Panc1 (cell line): ENCODE measurements around the gene SPATS2L. TPM values are rescaled to one million over a fixed set of nuclear protein-coding genes. Genes with fewer than 3 reads are reported as not detected.

Experiments used
- ATAC-seq: fragments of 200-7000 bp; cut with Tn5 transposase; 2 replicates; pipeline ENCODE4 v1.9.1; 2020; ENCODE audit warnings: mild to moderate bottlenecking, moderate library complexity
- BruUV-seq: library from RNA; stranded (reverse); fragments of 400-500 nt; replicated peaks from 2 replicates; lab custom pipeline; 2021; lab: Mats Ljungman, UMichigan
- CTCF ChIA-PET: fragments of 300-600 bp; sonication (Branson Sonifier 250); formaldehyde crosslinking; loops from one replicate; lab custom pipeline; 2022; ENCODE audit warnings: antibody characterized with exemption; lab: Charles Lee
- POLR2A ChIA-PET: fragments of 300-600 bp; sonication (Branson Sonifier 250); formaldehyde crosslinking; loops from one replicate; lab custom pipeline; 2022; ENCODE audit warnings: antibody characterized with exemption; lab: Charles Lee
- DNase-seq: peaks from one replicate; pipeline ENCODE4 v3.0.0-alpha.2; 2010; ENCODE audit warnings: low read depth, low spot score
- H3K27ac ChIP-seq: 2 replicates; pipeline ENCODE4 v1.5.1; 2011; ENCODE audit warnings: mild to moderate bottlenecking, low read length, inconsistent platforms
- H3K27me3 ChIP-seq: fragments of 200-500 bp; sonication (Bioruptor generic); 2 replicates; pipeline ENCODE4 v1.6.0; 2014; ENCODE audit warnings: low read length, inconsistent platforms; ENCODE audit not compliant: control insufficient read depth, insufficient read depth
- H3K36me3 ChIP-seq: fragments of 200-500 bp; sonication (Bioruptor generic); 2 replicates; pipeline ENCODE4 v1.5.1; 2014; ENCODE audit warnings: inconsistent platforms, mild to moderate bottlenecking, low read length, moderate library complexity; ENCODE audit not compliant: control insufficient read depth, insufficient read depth
- H3K4me1 ChIP-seq: 2 replicates; pipeline ENCODE4 v1.5.1; 2011; ENCODE audit warnings: inconsistent platforms, mild to moderate bottlenecking, low read length, moderate library complexity; ENCODE audit not compliant: control insufficient read depth, insufficient read depth
- H3K4me3 ChIP-seq, 2 experiments: 2 replicates each; pipeline ENCODE4 v1.5.1; 2011 to 2012; ENCODE audit warnings: low read depth in 2 of 2, low read length in 2 of 2, mild to moderate bottlenecking in 2 of 2, inconsistent platforms in 1 of 2, moderate library complexity in 1 of 2
- H3K9me3 ChIP-seq: fragments of 200-500 bp; sonication (Bioruptor generic); 2 replicates; pipeline ENCODE4 v1.5.1; 2014; ENCODE audit warnings: low read depth, mild to moderate bottlenecking, inconsistent platforms, low read length, moderate library complexity; ENCODE audit not compliant: control insufficient read depth, insufficient read depth
- POLR2AphosphoS5 ChIP-seq: IDR thresholded peaks from 2 replicates; pipeline ENCODE4 v1.6.1; 2012; ENCODE audit warnings: mild to moderate bottlenecking, low read depth, low read length, moderate library complexity
- SIN3A ChIP-seq: IDR thresholded peaks from 2 replicates; pipeline ENCODE4 v1.6.1; 2012; ENCODE audit warnings: low read depth, mild to moderate bottlenecking, low read length, moderate library complexity, borderline replicate concordance; ENCODE audit not compliant: insufficient read depth
- TCF7L2 ChIP-seq: IDR thresholded peaks from 2 replicates; pipeline ENCODE4 v1.6.1; 2011; ENCODE audit warnings: mild to moderate bottlenecking, low read depth, low read length, inconsistent platforms
- in situ Hi-C: cut with HindIII; loops from 2 replicates; pipeline ENCODE4 v1.10.0; 2016; ENCODE audit warnings: low sequenced_read_pairs, low pct_unique_long_range_greater_than_20kb
- intact Hi-C: fragments of 100-400 bp; cut with micrococcal nuclease; formaldehyde crosslinking; loops from one replicate; pipeline ENCODE4 v1.10.0; 2022; ENCODE audit not compliant: unreplicated experiment
- total RNA-seq: library from RNA; stranded (reverse); gene quantifications from one replicate; pipeline ENCODE4 v1.2.1, GENCODE V29; 2021; ENCODE audit not compliant: unreplicated experiment
- TF ChIP-seq, protein P1 (sequence below), 2 experiments: IDR thresholded peaks; 2 replicates each; pipeline ENCODE4 v1.6.1; 2011 to 2012; ENCODE audit warnings: low read depth in 2 of 2, control low read depth in 1 of 2, low read length in 1 of 2, mild to moderate bottlenecking in 1 of 2, moderate library complexity in 1 of 2; ENCODE audit not compliant: insufficient read depth in 1 of 2
- TF ChIP-seq, protein P2 (sequence below): fragments of 450-650 bp; IDR thresholded peaks from 2 replicates; pipeline ENCODE4 v1.5.1; 2017; ENCODE audit warnings: mild to moderate bottlenecking

The SPATS2L gene
- total RNA-seq, 1 experiment from 2014 or later: 282 TPM

- ChIA-PET CTCF (no interaction called here), POLR2A (interaction anchor here (0.5 kb wide), 1 partner anchor 18 kb away, joined by 8 read pairs; no protein-coding TSS in a partner anchor)
- in situ Hi-C loops (no loop called here), intact Hi-C loops (no loop called here)
- ATAC-seq: no peak
- BruUV-seq: no TSS peak
- TF ChIP-seq SIN3A: no peak
- DNase-seq: no peak
- peaks cover 51% of the 10 kb centered on the region for H3K36me3 ChIP-seq
- no peak overlapping the region for H3K4me3 ChIP-seq
- H3K27me3 ChIP-seq: no peaks in the 10 kb centered on the region
- no peaks in the 10 kb centered on the region for H3K9me3 ChIP-seq
- H3K4me1 ChIP-seq: peaks cover 23% of the 10 kb centered on the region
- H3K27ac ChIP-seq: peak overlapping the region; percentile 74
Measured at GRCh38 chr2:200423541-200423940, 117.0 kb downstream of the SPATS2L start.

- in situ Hi-C loops: no loop called here
- Histone ChIP-seq H3K9me3 (no peaks in the 10 kb centered on the region), H3K4me1 (peaks cover 28% of the 10 kb centered on the region), H3K27me3 (no peaks in the 10 kb centered on the region), H3K36me3 (peaks cover 42% of the 10 kb centered on the region), H3K4me3 (no peak overlapping the region), H3K27ac (peak overlapping the region; percentile 74)
- CTCF ChIA-PET: no interaction called here
- intact Hi-C loops: no loop called here
- TF ChIP-seq TCF7L2: no peak
- TF ChIP-seq, protein P1, sequence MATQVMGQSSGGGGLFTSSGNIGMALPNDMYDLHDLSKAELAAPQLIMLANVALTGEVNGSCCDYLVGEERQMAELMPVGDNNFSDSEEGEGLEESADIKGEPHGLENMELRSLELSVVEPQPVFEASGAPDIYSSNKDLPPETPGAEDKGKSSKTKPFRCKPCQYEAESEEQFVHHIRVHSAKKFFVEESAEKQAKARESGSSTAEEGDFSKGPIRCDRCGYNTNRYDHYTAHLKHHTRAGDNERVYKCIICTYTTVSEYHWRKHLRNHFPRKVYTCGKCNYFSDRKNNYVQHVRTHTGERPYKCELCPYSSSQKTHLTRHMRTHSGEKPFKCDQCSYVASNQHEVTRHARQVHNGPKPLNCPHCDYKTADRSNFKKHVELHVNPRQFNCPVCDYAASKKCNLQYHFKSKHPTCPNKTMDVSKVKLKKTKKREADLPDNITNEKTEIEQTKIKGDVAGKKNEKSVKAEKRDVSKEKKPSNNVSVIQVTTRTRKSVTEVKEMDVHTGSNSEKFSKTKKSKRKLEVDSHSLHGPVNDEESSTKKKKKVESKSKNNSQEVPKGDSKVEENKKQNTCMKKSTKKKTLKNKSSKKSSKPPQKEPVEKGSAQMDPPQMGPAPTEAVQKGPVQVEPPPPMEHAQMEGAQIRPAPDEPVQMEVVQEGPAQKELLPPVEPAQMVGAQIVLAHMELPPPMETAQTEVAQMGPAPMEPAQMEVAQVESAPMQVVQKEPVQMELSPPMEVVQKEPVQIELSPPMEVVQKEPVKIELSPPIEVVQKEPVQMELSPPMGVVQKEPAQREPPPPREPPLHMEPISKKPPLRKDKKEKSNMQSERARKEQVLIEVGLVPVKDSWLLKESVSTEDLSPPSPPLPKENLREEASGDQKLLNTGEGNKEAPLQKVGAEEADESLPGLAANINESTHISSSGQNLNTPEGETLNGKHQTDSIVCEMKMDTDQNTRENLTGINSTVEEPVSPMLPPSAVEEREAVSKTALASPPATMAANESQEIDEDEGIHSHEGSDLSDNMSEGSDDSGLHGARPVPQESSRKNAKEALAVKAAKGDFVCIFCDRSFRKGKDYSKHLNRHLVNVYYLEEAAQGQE (IDR thresholded peaks at IDR 0.05; ENCODE audit: insufficient read depth in 1 of 2, low read depth in 2 of 2, low read length in 1 of 2): no peak
- no peak for TF ChIP-seq POLR2AphosphoS5
- TF ChIP-seq, protein P2, sequence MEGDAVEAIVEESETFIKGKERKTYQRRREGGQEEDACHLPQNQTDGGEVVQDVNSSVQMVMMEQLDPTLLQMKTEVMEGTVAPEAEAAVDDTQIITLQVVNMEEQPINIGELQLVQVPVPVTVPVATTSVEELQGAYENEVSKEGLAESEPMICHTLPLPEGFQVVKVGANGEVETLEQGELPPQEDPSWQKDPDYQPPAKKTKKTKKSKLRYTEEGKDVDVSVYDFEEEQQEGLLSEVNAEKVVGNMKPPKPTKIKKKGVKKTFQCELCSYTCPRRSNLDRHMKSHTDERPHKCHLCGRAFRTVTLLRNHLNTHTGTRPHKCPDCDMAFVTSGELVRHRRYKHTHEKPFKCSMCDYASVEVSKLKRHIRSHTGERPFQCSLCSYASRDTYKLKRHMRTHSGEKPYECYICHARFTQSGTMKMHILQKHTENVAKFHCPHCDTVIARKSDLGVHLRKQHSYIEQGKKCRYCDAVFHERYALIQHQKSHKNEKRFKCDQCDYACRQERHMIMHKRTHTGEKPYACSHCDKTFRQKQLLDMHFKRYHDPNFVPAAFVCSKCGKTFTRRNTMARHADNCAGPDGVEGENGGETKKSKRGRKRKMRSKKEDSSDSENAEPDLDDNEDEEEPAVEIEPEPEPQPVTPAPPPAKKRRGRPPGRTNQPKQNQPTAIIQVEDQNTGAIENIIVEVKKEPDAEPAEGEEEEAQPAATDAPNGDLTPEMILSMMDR: no peak
- TF ChIP-seq SIN3A: no peak
- ATAC-seq (no peak), DNase-seq (no peak)
- POLR2A ChIA-PET: interaction anchor here (0.6 kb wide), 1 partner anchor 52 kb away, joined by 14 read pairs; no protein-coding TSS in a partner anchor
- BruUV-seq: no TSS peak
Measured at GRCh38 chr2:200425026-200425821, 118.7 kb downstream of the SPATS2L start.

DNA sequence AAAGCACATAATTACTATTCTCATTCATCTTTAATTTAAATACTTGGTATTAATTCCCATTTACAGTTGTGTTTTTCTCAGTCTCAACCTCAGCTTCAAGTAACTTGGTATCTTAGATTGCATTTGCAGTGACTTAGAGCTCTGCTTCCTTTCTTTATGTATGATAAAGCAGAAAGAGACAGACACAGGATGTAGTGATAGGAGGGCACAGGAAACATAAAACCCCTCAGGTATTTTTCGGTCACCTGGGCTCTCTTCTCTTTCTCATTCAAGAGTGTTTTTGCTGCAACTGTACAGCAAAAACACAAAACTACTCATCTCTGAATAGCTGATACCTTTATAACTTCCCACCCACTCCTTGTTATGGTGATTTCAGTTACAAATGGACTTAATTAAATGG is 120.3 kb downstream of the SPATS2L start:
- Histone ChIP-seq H3K4me3 (no peak overlapping the region), H3K27me3 (no peaks in the 10 kb centered on the region), H3K36me3 (peaks cover 36% of the 10 kb centered on the region), H3K27ac (peak overlapping the region; percentile 51; the same call in 1 of the 2 replicates), H3K9me3 (no peaks in the 10 kb centered on the region), H3K4me1 (peaks cover 28% of the 10 kb centered on the region)
- in situ Hi-C loops: no loop called here
- intact Hi-C loops: no loop called here
- ATAC-seq: no peak
- DNase-seq: no peak
- ChIA-PET POLR2A (interaction anchor here (0.7 kb wide), 1 partner anchor 15 kb away, joined by 6 read pairs; no protein-coding TSS in a partner anchor), CTCF (no interaction called here)
- BruUV-seq: no TSS peak
- TF ChIP-seq SIN3A: no peak
- no peak for TF ChIP-seq TCF7L2
- no peak for TF ChIP-seq POLR2AphosphoS5
- TF ChIP-seq, protein P2: no peak
